OCI-LY3 (cell line): ENCODE results near the gene MOB3B.

Source experiments
- H2AFZ ChIP-seq: fragments of 200-600, 300-600 bp; shearing (Covaris generic); 2 replicates; pipeline ENCODE4 v1.6.0; 2014; ENCODE audit warnings: antibody characterized with exemption, low read depth, low read length
- H3K27ac ChIP-seq: fragments of 200-600, 300-600 bp; sonication (generic); 2 replicates; pipeline ENCODE4 v1.5.1; 2014; ENCODE audit warnings: mild to moderate bottlenecking, low read length, moderate library complexity, mixed read lengths
- H3K27me3 ChIP-seq: fragments of 200-600, 300-600 bp; sonication (generic); 2 replicates; pipeline ENCODE4 v1.6.1; 2014; ENCODE audit warnings: low read depth, low read length, mixed read lengths
- H3K36me3 ChIP-seq: fragments of 200-600, 300-600 bp; sonication (generic); replicated peaks from 2 replicates; pipeline ENCODE3; 2014; ENCODE audit warnings: low read depth, low read length, mixed read lengths
- H3K4me1 ChIP-seq: fragments of 300-600, 200-600 bp; sonication (generic); 2 replicates; pipeline ENCODE4 v1.6.1; 2014; ENCODE audit warnings: low read length, mixed read lengths
- H3K4me2 ChIP-seq: fragments of 200-600, 300-600 bp; sonication (generic); 2 replicates; pipeline ENCODE4 v1.6.1; 2014; ENCODE audit warnings: low read length, mixed read lengths
- H3K4me3 ChIP-seq: fragments of 300-600, 200-600 bp; sonication (generic); 2 replicates; pipeline ENCODE4 v1.5.1; 2014; ENCODE audit warnings: antibody characterized with exemption, mild to moderate bottlenecking, low read length, moderate library complexity
- H3K79me2 ChIP-seq: fragments of 300-600, 200-600 bp; shearing (Covaris generic); 2 replicates; pipeline ENCODE4 v1.6.1; 2014; ENCODE audit warnings: mild to moderate bottlenecking, low read length, mixed read lengths
- H3K9ac ChIP-seq: fragments of 300-600, 200-600 bp; shearing (Covaris generic); 2 replicates; pipeline ENCODE4 v1.6.0; 2014; ENCODE audit warnings: mild to moderate bottlenecking, low read length, moderate library complexity
- H3K9me3 ChIP-seq: fragments of 200-600, 300-600 bp; shearing (Covaris generic); 2 replicates; pipeline ENCODE4 v1.6.1; 2014; ENCODE audit warnings: low read length, mixed read lengths; ENCODE audit not compliant: insufficient read depth
- H4K20me1 ChIP-seq: fragments of 200-600, 300-600 bp; sonication (generic); 2 replicates; pipeline ENCODE4 v1.6.1; 2016; ENCODE audit warnings: low read length, mixed read lengths; ENCODE audit not compliant: insufficient read depth
- CTCF ChIP-seq: fragments of 200-600, 300-600 bp; sonication (generic); IDR thresholded peaks from 2 replicates; pipeline ENCODE4 v1.5.1; 2014; ENCODE audit warnings: antibody characterized with exemption, low read length, low read depth
- EZH2phosphoT487 ChIP-seq: fragments of 200-600 bp; shearing (Covaris generic); IDR thresholded peaks from 2 replicates; pipeline ENCODE4 v1.6.1; 2018; ENCODE audit warnings: antibody characterized with exemption, mixed run types, low read depth

Gene MOB3B

DNA sequence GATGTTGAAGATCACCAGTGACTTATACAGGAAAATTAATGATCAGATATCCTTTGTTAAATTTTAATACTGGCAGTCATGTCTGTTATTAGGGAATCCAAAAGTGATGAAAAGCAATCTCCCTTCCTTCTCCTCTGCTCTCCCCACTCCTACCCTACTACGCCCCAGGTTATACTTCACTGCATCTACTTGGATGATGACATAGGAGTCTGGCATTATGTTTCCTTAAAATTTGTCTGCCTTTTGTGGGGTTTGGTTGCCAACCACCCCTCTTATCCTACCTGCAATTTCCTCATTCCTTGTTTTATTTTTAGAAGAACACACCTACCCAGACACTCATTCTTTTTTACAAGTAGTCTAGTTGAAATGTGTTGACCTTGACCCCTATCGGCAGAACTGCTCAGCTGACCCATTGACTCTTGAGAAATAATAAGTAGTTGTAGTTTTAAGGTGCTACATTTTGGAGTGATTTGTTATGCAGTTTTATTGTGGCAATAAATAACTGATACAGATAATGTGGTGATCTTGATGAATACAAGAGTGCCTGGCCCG is 5.1 kb upstream of the MOB3B start:
- H3K79me2 ChIP-seq = no peaks in the 10 kb centered on the region
- H3K4me1 ChIP-seq = peaks cover 12% of the 10 kb centered on the region
- peaks cover 28% of the 10 kb centered on the region for H3K27me3 ChIP-seq
- H3K9ac ChIP-seq = no peak overlapping the region
- H3K4me2 ChIP-seq = no peak overlapping the region
- H3K9me3 ChIP-seq = no peaks in the 10 kb centered on the region
- no peak overlapping the region for H2AFZ ChIP-seq
- no peak overlapping the region for H3K4me3 ChIP-seq
- TF ChIP-seq CTCF (no peak), EZH2phosphoT487 (no peak)
- no peak overlapping the region for H3K27ac ChIP-seq
- no peaks in the 10 kb centered on the region for H4K20me1 ChIP-seq
- H3K36me3 ChIP-seq = no peaks in the 10 kb centered on the region

- Histone ChIP-seq H3K36me3 (no peaks in the 10 kb centered on the region), H3K4me2 (no peak overlapping the region), H3K27ac (no peak overlapping the region), H3K27me3 (peaks cover 28% of the 10 kb centered on the region), H3K9me3 (no peaks in the 10 kb centered on the region), H3K4me3 (no peak overlapping the region), H3K79me2 (no peaks in the 10 kb centered on the region), H2AFZ (no peak overlapping the region), H4K20me1 (no peaks in the 10 kb centered on the region), H3K4me1 (peaks cover 12% of the 10 kb centered on the region), H3K9ac (no peak overlapping the region)
- no peak for TF ChIP-seq EZH2phosphoT487
- no peak for TF ChIP-seq CTCF
Measured at GRCh38 chr9:27534131-27534530, 4.5 kb upstream of the MOB3B start.

DNA sequence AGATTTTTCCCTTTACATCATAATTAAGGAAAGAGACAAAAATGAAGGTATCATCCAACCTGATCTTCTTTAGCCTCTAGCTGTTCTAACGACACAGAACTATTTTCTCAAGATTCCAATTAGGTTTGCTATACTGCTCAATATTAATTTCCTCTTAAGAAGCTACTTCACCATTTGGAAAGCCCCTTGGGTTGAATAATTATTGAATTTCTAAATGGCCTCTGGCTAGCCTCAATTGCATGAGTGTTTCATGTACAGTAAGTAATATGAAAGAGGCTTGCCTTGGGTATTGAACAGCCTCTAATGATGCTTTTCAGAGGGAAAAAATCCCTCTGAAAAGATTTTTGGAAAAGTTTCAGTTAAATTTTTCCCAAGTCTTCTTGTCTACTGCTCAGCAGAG is 3.7 kb upstream of the MOB3B start:
- Histone ChIP-seq H3K27me3 (peaks cover 32% of the 10 kb centered on the region), H3K9ac (no peak overlapping the region), H3K79me2 (no peaks in the 10 kb centered on the region), H2AFZ (no peak overlapping the region), H3K4me3 (no peak overlapping the region), H3K4me2 (no peak overlapping the region), H3K36me3 (no peaks in the 10 kb centered on the region), H3K4me1 (peaks cover 12% of the 10 kb centered on the region), H4K20me1 (no peaks in the 10 kb centered on the region), H3K27ac (no peak overlapping the region), H3K9me3 (no peaks in the 10 kb centered on the region)
- TF ChIP-seq CTCF = no peak
- TF ChIP-seq EZH2phosphoT487 = no peak

DNA sequence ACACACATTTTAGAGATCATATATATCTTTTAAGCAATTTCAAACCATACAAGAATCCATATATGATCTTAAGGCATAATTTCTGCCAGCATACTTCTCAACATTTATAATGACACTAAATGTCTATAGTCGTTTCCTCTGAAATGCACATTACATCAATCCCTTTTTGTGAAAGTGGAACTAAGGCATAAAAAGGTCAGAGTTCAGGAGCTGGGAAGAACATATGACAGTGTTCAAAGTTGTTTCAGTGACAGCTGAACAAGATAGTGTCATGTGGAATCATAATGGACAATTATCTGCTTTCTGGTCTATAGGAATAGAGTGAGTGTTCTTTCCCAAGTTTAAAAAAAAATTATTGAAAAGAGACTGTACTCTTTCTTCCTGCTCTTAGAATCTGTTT is 2.4 kb upstream of the MOB3B start:
- Histone ChIP-seq H3K9me3 (no peaks in the 10 kb centered on the region), H3K79me2 (no peaks in the 10 kb centered on the region), H3K4me1 (peaks cover 12% of the 10 kb centered on the region), H3K27me3 (peaks cover 44% of the 10 kb centered on the region), H3K27ac (no peak overlapping the region), H4K20me1 (0 out of 2 replicates have a peak, but pooled peaks cover 6% of the 10 kb centered on the region), H3K9ac (no peak overlapping the region), H3K36me3 (no peaks in the 10 kb centered on the region), H3K4me3 (no peak overlapping the region), H2AFZ (no peak overlapping the region), H3K4me2 (no peak overlapping the region)
- no peak for TF ChIP-seq CTCF
- TF ChIP-seq EZH2phosphoT487 = no peak
